Neural cell (in vitro differentiated cells): ENCODE measurements around the gene VOPP1. TPM values are rescaled to one million over a fixed set of nuclear protein-coding genes. Genes with fewer than 3 reads are reported as not detected.

ENCODE experiments used
- H2AFZ ChIP-seq: fragments of 200-600, 300-800 bp; sonication (generic), shearing (Covaris generic); 2 replicates; pipeline ENCODE4 v1.6.0; 2014; ENCODE audit warnings: low read depth, mild to moderate bottlenecking, antibody characterized with exemption, low read length, moderate library complexity
- H3F3A ChIP-seq: fragments of 200-600 bp; shearing (Covaris generic); 2 replicates; pipeline ENCODE4 v1.6.1; 2016; ENCODE audit warnings: mild to moderate bottlenecking, moderate library complexity, mixed read lengths, antibody characterized with exemption, low read length; ENCODE audit not compliant: insufficient read depth, poor library complexity, severe bottlenecking
- H3K27ac ChIP-seq: fragments of 200-600, 300-800 bp; sonication (generic), shearing (Covaris generic); 2 replicates; pipeline ENCODE4 v1.5.1; 2014; ENCODE audit warnings: mild to moderate bottlenecking, low read length, moderate library complexity
- H3K27me3 ChIP-seq: fragments of 300-800, 200-600 bp; sonication (generic), shearing (Covaris generic); 2 replicates; pipeline ENCODE4 v1.6.0; 2014; ENCODE audit warnings: mild to moderate bottlenecking, low read depth, low read length, moderate library complexity; ENCODE audit not compliant: insufficient read depth
- H3K36me3 ChIP-seq: fragments of 300-800, 200-600 bp; sonication (generic), shearing (Covaris generic); 2 replicates; pipeline ENCODE4 v1.5.1; 2014; ENCODE audit warnings: mild to moderate bottlenecking, antibody characterized with exemption, low read length, moderate library complexity; ENCODE audit not compliant: insufficient read depth
- H3K4me2 ChIP-seq: fragments of 300-800, 200-600 bp; sonication (generic), shearing (Covaris generic); 2 replicates; pipeline ENCODE4 v1.6.0; 2014; ENCODE audit warnings: mild to moderate bottlenecking, low read length
- H3K4me3 ChIP-seq: fragments of 300-800, 200-600 bp; sonication (generic), shearing (Covaris generic); 2 replicates; pipeline ENCODE4 v1.5.1; 2014; ENCODE audit warnings: mild to moderate bottlenecking, low read length, moderate library complexity
- H3K79me2 ChIP-seq: fragments of 200-600 bp; shearing (Covaris generic); replicated peaks from 2 replicates; pipeline ENCODE4 v1.6.0; 2014; ENCODE audit warnings: mild to moderate bottlenecking, low read length, moderate library complexity; ENCODE audit not compliant: insufficient read depth
- H3K9ac ChIP-seq: fragments of 300-800, 200-600 bp; sonication (generic), shearing (Covaris generic); 2 replicates; pipeline ENCODE4 v1.6.1; 2016; ENCODE audit warnings: mild to moderate bottlenecking, low read length, mixed read lengths
- H3K9me2 ChIP-seq: fragments of 200-600 bp; shearing (Covaris generic); 2 replicates; pipeline ENCODE4 v1.6.1; 2016; ENCODE audit warnings: mild to moderate bottlenecking, low read length, mixed read lengths; ENCODE audit not compliant: insufficient read depth
- H3K9me3 ChIP-seq: fragments of 200-600, 300-800 bp; sonication (generic), shearing (Covaris generic); 2 replicates; pipeline ENCODE4 v1.6.1; 2016; ENCODE audit warnings: mild to moderate bottlenecking, mixed run types, low read length, moderate library complexity, mixed read lengths
- H4K20me1 ChIP-seq: fragments of 200-600 bp; shearing (Covaris generic); 2 replicates; pipeline ENCODE4 v1.6.1; 2016; ENCODE audit warnings: mild to moderate bottlenecking, mixed run types; ENCODE audit not compliant: insufficient read depth
- CTCF ChIP-seq: fragments of 450-650 bp; IDR thresholded peaks from 2 replicates; pipeline ENCODE4 v1.5.1; 2014; ENCODE audit warnings: antibody characterized with exemption, mild to moderate bottlenecking, moderate library complexity; ENCODE audit not compliant: poor library complexity, severe bottlenecking
- EP300 ChIP-seq: fragments of 450-650 bp; conservative IDR thresholded peaks from 2 replicates; pipeline ENCODE4 v1.6.1; 2014; ENCODE audit warnings: antibody characterized with exemption, mild to moderate bottlenecking, moderate library complexity; ENCODE audit not compliant: poor library complexity, severe bottlenecking
- EZH2 ChIP-seq: fragments of 200-600, 300-800 bp; shearing (Covaris generic), sonication (generic); IDR thresholded peaks from 2 replicates; pipeline ENCODE4 v1.6.1; 2014; ENCODE audit warnings: antibody characterized with exemption, low read length, borderline replicate concordance, mild to moderate bottlenecking; ENCODE audit not compliant: insufficient read depth, poor library complexity, severe bottlenecking
- MXI1 ChIP-seq: fragments of 450-650 bp; conservative IDR thresholded peaks from 2 replicates; pipeline ENCODE4 v1.6.1; 2014; ENCODE audit warnings: antibody characterized with exemption, mild to moderate bottlenecking; ENCODE audit not compliant: poor library complexity, severe bottlenecking
- POLR2AphosphoS5 ChIP-seq: IDR thresholded peaks from 2 replicates; pipeline ENCODE4 v1.6.1; 2012
- RAD21 ChIP-seq: fragments of 450-650 bp; conservative IDR thresholded peaks from 2 replicates; pipeline ENCODE4 v1.6.1; 2014; ENCODE audit warnings: antibody characterized with exemption, mild to moderate bottlenecking, moderate library complexity
- SMC3 ChIP-seq: fragments of 450-650 bp; conservative IDR thresholded peaks from 2 replicates; pipeline ENCODE4 v1.6.1; 2014; ENCODE audit warnings: antibody characterized with exemption, mild to moderate bottlenecking, moderate library complexity; ENCODE audit not compliant: poor library complexity
- TAF1 ChIP-seq: IDR thresholded peaks from 2 replicates; pipeline ENCODE4 v1.6.1; 2012; ENCODE audit warnings: low read depth
- polyA plus RNA-seq: library from polyadenylated mRNA; depleted of rRNA; stranded (reverse); fragments of >200 nt; gene quantifications from 2 replicates; pipeline ENCODE4 v1.2.3, GENCODE V29; 2014
- TF ChIP-seq, protein P1 (sequence below): IDR thresholded peaks from 2 replicates; pipeline ENCODE4 v1.6.1; 2012; ENCODE audit warnings: borderline replicate concordance

The VOPP1 gene
- polyA plus RNA-seq, 1 donor from 2014 or later, result 85.8 TPM

DNA sequence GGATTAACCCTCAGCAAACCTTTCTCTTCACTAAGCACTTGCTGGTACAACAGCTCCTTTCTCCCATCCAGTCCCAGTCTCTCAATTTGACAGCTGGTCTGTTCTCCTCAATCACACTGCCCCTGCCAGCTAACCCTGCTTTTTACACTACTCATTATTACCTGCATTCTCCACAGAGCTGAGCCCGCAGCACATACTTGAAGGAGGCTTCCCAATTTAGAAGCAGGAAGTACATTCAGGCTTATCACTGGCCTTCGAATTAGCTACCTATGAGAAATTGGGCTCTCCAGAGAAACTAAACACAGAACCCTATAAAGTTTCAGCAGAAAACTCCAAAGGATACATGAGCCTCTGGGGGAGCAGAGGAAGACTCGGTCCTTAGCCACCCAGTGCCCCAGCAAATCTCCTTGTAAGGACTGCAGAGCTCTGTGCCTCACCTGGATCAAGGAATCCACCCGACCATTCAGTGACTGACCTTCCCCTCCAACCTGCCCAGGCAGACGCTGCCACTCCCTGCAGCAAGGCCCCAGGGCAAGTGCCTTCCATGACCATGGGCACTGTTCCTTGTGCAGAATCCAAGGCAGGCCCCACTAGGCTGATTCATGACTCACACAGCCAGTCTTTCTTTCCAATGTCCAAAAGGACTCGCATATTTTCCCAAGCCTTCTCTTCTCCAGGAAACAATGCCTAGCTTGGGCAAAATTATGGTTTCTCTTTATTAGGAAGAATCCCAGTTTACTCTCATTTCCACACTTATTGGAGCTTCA, 68.0 kb downstream of the VOPP1 start:
- no peak overlapping the region for H2AFZ ChIP-seq
- H3K79me2 ChIP-seq, result no peaks in the 10 kb centered on the region
- no peaks in the 10 kb centered on the region for H4K20me1 ChIP-seq
- H3K9me3 ChIP-seq, result no peaks in the 10 kb centered on the region
- no peak overlapping the region for H3K4me2 ChIP-seq
- no peak overlapping the region for H3K4me3 ChIP-seq
- H3K36me3 ChIP-seq, result no peaks in the 10 kb centered on the region
- no peaks in the 10 kb centered on the region for H3F3A ChIP-seq
- no peaks in the 10 kb centered on the region for H3K27me3 ChIP-seq
- no peak overlapping the region for H3K27ac ChIP-seq
- no peaks in the 10 kb centered on the region for H3K9me2 ChIP-seq
- TF ChIP-seq SMC3, result no peak
- TF ChIP-seq, protein P1, sequence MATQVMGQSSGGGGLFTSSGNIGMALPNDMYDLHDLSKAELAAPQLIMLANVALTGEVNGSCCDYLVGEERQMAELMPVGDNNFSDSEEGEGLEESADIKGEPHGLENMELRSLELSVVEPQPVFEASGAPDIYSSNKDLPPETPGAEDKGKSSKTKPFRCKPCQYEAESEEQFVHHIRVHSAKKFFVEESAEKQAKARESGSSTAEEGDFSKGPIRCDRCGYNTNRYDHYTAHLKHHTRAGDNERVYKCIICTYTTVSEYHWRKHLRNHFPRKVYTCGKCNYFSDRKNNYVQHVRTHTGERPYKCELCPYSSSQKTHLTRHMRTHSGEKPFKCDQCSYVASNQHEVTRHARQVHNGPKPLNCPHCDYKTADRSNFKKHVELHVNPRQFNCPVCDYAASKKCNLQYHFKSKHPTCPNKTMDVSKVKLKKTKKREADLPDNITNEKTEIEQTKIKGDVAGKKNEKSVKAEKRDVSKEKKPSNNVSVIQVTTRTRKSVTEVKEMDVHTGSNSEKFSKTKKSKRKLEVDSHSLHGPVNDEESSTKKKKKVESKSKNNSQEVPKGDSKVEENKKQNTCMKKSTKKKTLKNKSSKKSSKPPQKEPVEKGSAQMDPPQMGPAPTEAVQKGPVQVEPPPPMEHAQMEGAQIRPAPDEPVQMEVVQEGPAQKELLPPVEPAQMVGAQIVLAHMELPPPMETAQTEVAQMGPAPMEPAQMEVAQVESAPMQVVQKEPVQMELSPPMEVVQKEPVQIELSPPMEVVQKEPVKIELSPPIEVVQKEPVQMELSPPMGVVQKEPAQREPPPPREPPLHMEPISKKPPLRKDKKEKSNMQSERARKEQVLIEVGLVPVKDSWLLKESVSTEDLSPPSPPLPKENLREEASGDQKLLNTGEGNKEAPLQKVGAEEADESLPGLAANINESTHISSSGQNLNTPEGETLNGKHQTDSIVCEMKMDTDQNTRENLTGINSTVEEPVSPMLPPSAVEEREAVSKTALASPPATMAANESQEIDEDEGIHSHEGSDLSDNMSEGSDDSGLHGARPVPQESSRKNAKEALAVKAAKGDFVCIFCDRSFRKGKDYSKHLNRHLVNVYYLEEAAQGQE, result no peak
- H3K9ac ChIP-seq, result no peak overlapping the region

DNA sequence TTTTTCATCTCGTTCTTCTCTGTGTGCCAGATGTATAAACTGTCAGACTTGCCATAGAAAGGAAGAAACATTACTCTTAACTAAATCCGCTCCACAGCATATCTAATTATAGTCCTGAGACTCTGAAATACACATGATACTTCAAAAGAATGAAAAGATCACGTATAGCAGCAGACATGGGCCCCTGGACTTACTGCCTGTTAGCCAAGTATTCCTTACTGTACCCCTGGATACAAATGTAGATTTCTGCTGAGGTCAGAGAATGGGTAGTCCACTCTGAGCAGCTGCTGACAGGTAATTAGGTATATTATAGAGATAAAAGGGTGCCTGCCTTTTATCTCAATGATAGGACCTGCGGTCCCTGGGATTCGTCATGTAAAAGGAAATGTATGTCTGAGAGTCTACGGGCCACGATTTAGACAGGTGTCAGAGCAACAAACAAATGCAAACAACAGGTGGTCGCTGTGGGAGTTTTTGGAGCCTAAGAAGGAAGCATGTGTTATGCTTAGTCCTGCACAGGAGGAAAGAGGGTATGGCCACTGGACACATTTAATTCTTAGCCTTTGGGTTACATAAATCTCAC, 69.4 kb downstream of the VOPP1 start:
- Histone ChIP-seq H3K4me2 (no peak overlapping the region), H3K27ac (no peak overlapping the region), H3K27me3 (no peaks in the 10 kb centered on the region), H2AFZ (no peak overlapping the region), H3K36me3 (no peaks in the 10 kb centered on the region), H3K79me2 (no peaks in the 10 kb centered on the region), H3F3A (no peaks in the 10 kb centered on the region), H3K9me2 (no peaks in the 10 kb centered on the region), H4K20me1 (no peaks in the 10 kb centered on the region), H3K9ac (no peak overlapping the region), H3K9me3 (no peaks in the 10 kb centered on the region), H3K4me3 (no peak overlapping the region)
- TF ChIP-seq SMC3, result no peak
- no peak for TF ChIP-seq EP300
- TF ChIP-seq MXI1, result no peak
- no peak for TF ChIP-seq RAD21
- TF ChIP-seq EZH2, result no peak
- no peak for TF ChIP-seq TAF1
- TF ChIP-seq POLR2AphosphoS5, result no peak
- TF ChIP-seq, protein P1, result no peak
- TF ChIP-seq CTCF, result no peak
